HFFc6 (cell line): ENCODE results near the gene GPR25. TPM values are rescaled to one million over a fixed set of nuclear protein-coding genes. Genes with fewer than 3 reads are reported as not detected.
"Not testable (repeated sequence)": the region's sequence is repeated elsewhere in the genome, so short reads cannot be mapped to it uniquely, and the experiment has no call there.

Experiments
- DNase-seq: peaks from one replicate; pipeline ENCODE4 v3.0.0-alpha.2; 2018
- H3K27ac Mint-ChIP-seq: 2 replicates; pipeline ENCODE4 v1.8.0; 2020; ENCODE audit warnings: mild to moderate bottlenecking, mixed read lengths
- H3K27me3 Mint-ChIP-seq: 2 replicates; pipeline ENCODE4 v1.8.0; 2021; ENCODE audit warnings: mild to moderate bottlenecking, moderate library complexity, mixed read lengths; ENCODE audit not compliant: insufficient read depth
- H3K36me3 Mint-ChIP-seq: 2 replicates; pipeline ENCODE4 v1.8.0; 2021; ENCODE audit warnings: low read depth, mixed read lengths
- H3K4me1 Mint-ChIP-seq: 2 replicates; pipeline ENCODE4 v1.8.0; 2020; ENCODE audit warnings: low read depth, mixed read lengths
- H3K4me3 Mint-ChIP-seq: 2 replicates; pipeline ENCODE4 v1.8.0; 2020; ENCODE audit warnings: mild to moderate bottlenecking, moderate library complexity, mixed read lengths
- H3K9me3 Mint-ChIP-seq: 2 replicates; pipeline ENCODE4 v1.8.0; 2020; ENCODE audit warnings: mild to moderate bottlenecking, mixed read lengths
- CTCF ChIP-seq: fragments of 200-600 bp; sonication (generic); IDR thresholded peaks from 2 replicates; pipeline ENCODE4 v1.5.0; 2021; ENCODE audit warnings: antibody characterized with exemption, mild to moderate bottlenecking
- total RNA-seq, 6 experiments: library from RNA; stranded (reverse); fragmentation: NEBNext Ultra II Directional; extraction: Animal tissue kit (Norgen Biotek cat#: 25700); gene quantifications; 2 replicates in 1 of 6; 3 replicates in 5 of 6; pipeline ENCODE4 v1.2.3, GENCODE V29; 2021

GPR25 gene
- total RNA-seq, 6 experiments from 2014 or later, result not detected

- H3K27ac Mint-ChIP-seq, result no peak overlapping the region
- H3K27me3 Mint-ChIP-seq, result peaks cover 18% of the 10 kb centered on the region
- no peaks in the 10 kb centered on the region for H3K9me3 Mint-ChIP-seq
- no peaks in the 10 kb centered on the region for H3K4me1 Mint-ChIP-seq
- H3K4me3 Mint-ChIP-seq, result no peak overlapping the region
- no peaks in the 10 kb centered on the region for H3K36me3 Mint-ChIP-seq
- no peak for DNase-seq
- no peak for TF ChIP-seq CTCF
Observed at GRCh38 chr1:200908191-200908868, 35.5 kb downstream of the GPR25 start.

DNA sequence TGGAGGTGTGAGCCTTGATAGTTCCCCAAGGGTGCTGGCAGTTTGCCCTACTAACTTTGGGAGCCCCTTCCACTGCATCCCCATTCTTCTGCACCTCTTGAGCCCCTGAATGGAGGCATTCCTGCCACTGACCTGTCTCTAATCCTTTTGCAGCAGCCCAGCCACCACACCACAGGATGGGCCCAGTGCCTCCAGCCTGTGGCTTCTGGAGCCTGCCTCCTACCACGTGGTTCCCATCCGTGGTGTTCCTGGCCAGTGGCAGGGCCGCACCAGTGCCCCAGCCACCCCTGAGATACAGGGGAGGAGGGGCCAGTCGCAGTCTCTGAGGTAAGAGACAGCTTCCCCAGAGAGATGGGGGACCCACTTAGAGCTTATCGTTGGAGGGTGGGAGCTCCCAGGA, 36.3 kb downstream of the GPR25 start:
- Mint-ChIP-seq H3K4me1 (no peaks in the 10 kb centered on the region), H3K27me3 (peaks cover 19% of the 10 kb centered on the region), H3K36me3 (no peaks in the 10 kb centered on the region), H3K4me3 (no peak overlapping the region), H3K9me3 (no peaks in the 10 kb centered on the region), H3K27ac (no peak overlapping the region)
- no peak for TF ChIP-seq CTCF
- DNase-seq, result no peak

GRCh38 chr1:200909757-200910239, 37.0 kb downstream of the GPR25 start:
- Mint-ChIP-seq H3K36me3 (no peaks in the 10 kb centered on the region), H3K4me1 (no peaks in the 10 kb centered on the region), H3K9me3 (no peaks in the 10 kb centered on the region), H3K27ac (no peak overlapping the region), H3K4me3 (no peak overlapping the region), H3K27me3 (peaks cover 15% of the 10 kb centered on the region)
- TF ChIP-seq CTCF, result no peak
- DNase-seq, result no peak

- no peaks in the 10 kb centered on the region for H3K36me3 Mint-ChIP-seq
- peaks cover 10% of the 10 kb centered on the region for H3K27me3 Mint-ChIP-seq
- H3K9me3 Mint-ChIP-seq, result no peaks in the 10 kb centered on the region
- H3K4me1 Mint-ChIP-seq, result no peaks in the 10 kb centered on the region
- H3K4me3 Mint-ChIP-seq, result no peak overlapping the region
- no peak overlapping the region for H3K27ac Mint-ChIP-seq
- no peak for TF ChIP-seq CTCF
- no peak for DNase-seq
Observed at GRCh38 chr1:200911361-200911760, 38.6 kb downstream of the GPR25 start.

DNA sequence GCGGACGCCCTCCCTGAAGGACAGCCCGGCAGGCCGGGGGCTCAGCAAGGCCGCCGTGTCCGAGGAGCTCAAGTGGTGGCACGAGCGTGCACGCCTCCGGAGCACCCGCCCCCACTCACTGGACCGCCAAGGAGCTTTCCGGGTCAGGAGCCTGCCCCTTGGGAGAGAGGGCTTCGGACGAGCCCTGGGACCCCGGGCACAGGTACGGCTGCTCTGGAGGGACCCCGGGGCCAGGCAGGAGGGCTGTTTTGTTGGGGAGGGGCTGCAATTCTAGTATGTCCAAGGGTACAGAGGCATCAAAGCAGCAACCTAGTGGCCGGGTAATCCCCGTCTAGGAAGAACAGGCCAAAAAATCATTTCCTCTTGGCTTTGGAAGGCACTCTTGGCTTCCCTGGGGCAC, 39.2 kb downstream of the GPR25 start:
- H3K36me3 Mint-ChIP-seq, H3K4me3 Mint-ChIP-seq, H3K9me3 Mint-ChIP-seq, DNase-seq, H3K4me1 Mint-ChIP-seq, H3K27ac Mint-ChIP-seq: not testable (repeated sequence)
- H3K27me3 Mint-ChIP-seq, result peaks cover 11% of the 10 kb centered on the region

DNA sequence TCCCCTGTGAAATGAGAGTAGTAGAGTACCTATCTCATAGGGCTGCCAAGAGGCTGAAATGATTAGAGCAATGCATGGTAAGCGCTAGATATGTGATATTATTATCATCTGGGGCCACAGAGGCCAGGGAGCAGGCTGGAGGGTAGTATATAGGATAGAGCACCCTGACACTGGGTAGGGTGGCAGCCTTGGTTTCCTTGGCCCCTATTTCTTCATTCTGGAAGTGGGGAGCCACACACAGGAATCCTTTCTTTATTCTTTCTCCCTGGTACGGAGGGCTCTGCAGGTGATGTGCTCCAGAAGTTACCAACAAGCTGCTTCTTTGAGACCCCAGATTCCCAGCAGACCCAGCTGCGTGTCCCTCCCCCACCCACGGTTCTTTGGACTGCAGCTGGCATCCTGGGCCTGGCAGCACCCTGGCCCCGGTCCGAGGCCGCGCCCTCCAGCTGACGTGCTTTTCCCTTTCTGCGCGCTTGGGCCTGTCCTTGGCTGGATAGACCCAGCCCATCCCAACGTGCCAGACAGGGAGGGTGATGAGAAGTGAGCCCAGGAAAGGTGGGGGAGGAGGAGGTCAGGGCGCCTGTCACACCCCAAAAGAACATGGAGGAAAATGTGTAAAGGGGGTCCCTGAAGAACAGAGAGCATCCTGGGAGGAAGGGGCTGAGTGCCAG, 40.1 kb downstream of the GPR25 start:
- TF ChIP-seq CTCF, result no peak
- H3K4me1 Mint-ChIP-seq, result no peaks in the 10 kb centered on the region
- H3K9me3 Mint-ChIP-seq, result no peaks in the 10 kb centered on the region
- H3K27me3 Mint-ChIP-seq, result peaks cover 12% of the 10 kb centered on the region
- no peaks in the 10 kb centered on the region for H3K36me3 Mint-ChIP-seq
- no peak overlapping the region for H3K27ac Mint-ChIP-seq
- H3K4me3 Mint-ChIP-seq, result no peak overlapping the region
- no peak for DNase-seq
